Right lobe of liver (tissue), 4 donors: Measurements from ENCODE around the gene BTN3A1.

Source experiments
- POLR2A ChIP-seq: fragments of 450-650 bp; IDR thresholded peaks from one replicate; pipeline ENCODE4 v1.6.1; 2017; ENCODE audit warnings: antibody characterized with exemption, mild to moderate bottlenecking
- TF ChIP-seq, protein P1 (sequence below), 4 donors: fragments of 200-600 bp in 3 of 4; fragments of 450-650 bp in 1 of 4; IDR thresholded peaks; one replicate each; pipeline versions ENCODE4 v1.5.1 to v1.8.0; 2016 to 2022; ENCODE audit warnings: antibody characterized with exemption in 4 of 4, mild to moderate bottlenecking in 2 of 4
- donor health status: DM: no; HTN: no; CAD: no.
- donor health status: DM: no; HTN: no; CAD: no.
- donor health status: DM: no; HTN: yes; CAD: no.

- TF ChIP-seq, protein P1, sequence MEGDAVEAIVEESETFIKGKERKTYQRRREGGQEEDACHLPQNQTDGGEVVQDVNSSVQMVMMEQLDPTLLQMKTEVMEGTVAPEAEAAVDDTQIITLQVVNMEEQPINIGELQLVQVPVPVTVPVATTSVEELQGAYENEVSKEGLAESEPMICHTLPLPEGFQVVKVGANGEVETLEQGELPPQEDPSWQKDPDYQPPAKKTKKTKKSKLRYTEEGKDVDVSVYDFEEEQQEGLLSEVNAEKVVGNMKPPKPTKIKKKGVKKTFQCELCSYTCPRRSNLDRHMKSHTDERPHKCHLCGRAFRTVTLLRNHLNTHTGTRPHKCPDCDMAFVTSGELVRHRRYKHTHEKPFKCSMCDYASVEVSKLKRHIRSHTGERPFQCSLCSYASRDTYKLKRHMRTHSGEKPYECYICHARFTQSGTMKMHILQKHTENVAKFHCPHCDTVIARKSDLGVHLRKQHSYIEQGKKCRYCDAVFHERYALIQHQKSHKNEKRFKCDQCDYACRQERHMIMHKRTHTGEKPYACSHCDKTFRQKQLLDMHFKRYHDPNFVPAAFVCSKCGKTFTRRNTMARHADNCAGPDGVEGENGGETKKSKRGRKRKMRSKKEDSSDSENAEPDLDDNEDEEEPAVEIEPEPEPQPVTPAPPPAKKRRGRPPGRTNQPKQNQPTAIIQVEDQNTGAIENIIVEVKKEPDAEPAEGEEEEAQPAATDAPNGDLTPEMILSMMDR (IDR thresholded peaks at IDR 0.05): no peak
- no peak for TF ChIP-seq POLR2A
Observed at GRCh38 chr6:26352315-26352714, 49.8 kb upstream of the BTN3A1 start.
